ENCODE results near the gene LYST.
"Not testable (repeated sequence)": the region's sequence is repeated elsewhere in the genome, so short reads cannot be mapped to it uniquely, and the experiment has no call there.

LYST gene

DNA sequence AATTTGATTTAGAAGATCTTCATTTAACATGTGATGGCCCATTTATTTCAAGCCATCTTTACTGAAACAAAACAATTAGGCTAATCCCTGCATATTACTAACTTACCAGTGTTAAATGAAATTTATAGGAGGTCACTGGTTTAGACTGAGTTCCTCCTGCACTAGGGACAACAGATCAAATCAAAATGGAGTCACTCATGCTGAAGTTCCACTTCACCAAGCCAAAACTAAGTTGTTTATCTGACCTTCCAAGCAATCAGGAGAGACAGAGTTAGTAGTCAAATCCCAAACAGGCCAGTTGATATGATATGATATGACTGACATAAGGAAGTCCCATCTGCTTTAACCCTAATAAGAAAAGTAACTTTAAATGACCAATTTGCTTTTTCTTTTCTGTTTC lies 4.8 kb downstream of the LYST start:
- no peak for DNase-seq (ENCODE audit: low read depth in 2 of 2)

DNA sequence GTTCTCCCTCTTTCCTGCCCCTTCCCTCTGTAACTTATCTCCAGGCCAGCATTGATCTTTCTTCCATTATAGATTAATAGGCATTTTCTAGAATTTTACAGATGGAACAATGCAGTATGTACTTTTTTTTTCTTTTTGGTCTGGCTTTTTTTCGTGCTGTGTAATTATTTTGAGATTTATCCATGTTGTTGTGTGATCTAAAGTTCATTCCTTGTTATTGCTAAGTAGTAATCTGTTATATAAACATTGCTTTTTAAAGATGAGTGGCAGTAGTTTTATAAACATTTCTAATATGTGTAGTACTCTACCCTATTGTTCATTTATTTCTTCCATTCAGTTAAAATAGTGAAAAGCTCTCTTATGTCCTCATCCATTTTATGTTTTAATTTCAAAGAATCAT lies 5.9 kb downstream of the LYST start:
- DNase-seq (ENCODE audit: low read depth in 2 of 2) = no peak

GRCh38 chr1:235859789-235860188 lies 6.9 kb downstream of the LYST start:
- no peak for DNase-seq (ENCODE audit: low read depth in 2 of 2)

DNA sequence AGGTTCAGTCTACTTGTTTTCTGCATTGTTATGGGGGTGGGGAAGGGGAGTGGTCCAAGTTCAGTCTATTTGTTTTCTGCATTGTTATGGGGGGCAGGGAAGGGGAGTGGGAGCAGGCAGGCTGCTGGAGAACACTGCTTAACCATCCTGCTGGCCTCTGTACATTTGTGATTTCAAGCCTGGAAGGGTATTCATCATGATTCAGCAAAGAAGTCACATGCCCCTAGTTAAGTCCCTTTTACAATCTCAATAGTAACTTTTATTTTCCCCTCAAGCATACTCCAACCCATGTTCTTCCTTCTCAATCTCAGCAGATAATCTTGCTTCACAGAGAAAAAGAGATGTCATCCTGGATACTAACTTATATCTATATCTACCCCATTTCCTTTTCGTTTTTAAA lies 7.9 kb downstream of the LYST start:
- DNase-seq (ENCODE audit: low read depth in 2 of 2) = no peak

DNA sequence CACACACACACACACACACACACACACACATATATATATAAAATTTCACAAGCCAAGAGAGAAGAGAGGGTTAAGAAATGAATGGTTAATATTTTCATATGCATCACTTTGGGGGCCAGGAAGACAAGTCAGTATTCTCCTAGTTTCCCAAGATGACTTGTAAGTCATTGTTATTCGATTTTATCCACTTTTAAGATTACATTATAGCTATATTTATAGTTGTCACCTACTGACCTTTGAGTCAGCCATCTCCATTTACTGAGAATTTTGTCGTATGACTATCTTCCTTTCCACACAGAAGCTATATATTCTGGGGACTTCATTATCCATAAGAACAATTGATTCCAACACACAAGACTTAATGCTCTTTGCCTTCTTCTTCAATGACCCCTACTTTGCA lies 8.9 kb downstream of the LYST start:
- DNase-seq (ENCODE audit: low read depth in 2 of 2) = no peak

- DNase-seq (ENCODE audit: low read depth in 2 of 2) = no peak
Observed at GRCh38 chr1:235855811-235856429, 10.8 kb downstream of the LYST start.

DNA sequence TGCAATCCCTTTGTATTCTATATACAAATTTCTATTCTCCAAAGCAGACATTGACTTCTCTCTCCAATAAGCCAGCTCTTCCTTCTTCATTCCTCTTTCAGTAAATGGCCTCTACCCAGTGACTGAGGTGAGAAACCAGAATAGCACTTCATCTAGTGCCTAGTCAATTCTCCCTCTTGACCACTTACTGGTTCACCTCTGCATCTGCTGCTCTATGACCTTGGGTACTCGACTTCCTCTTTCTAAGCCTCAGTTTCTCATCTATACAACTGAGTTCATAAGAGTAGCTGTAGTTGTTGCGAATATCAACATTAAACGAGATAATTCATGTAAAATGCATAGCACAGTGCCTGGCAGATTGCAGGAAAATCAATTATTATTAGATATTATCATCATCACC lies 12.4 kb downstream of the LYST start:
- DNase-seq (ENCODE audit: low read depth in 2 of 2) = no peak

DNA sequence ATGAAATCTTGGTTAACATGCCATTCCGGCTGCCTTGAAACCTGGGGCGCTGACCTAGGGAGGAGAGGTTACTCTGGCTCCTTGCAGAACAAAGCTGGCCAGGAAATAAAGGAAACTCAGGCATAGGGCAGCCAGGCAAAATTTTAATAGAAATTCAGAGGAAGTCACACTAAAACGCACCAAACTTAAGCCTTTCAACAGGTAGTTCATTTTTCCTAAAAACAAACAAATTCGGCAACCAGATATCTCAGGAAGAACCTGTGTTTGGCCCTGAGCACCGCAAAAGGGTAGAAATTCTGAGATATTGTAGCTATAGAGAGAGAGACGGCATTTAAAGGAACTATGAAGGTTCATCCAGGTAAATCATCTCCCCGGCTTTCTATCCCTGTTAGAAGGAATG lies 13.1 kb downstream of the LYST start:
- DNase-seq (ENCODE audit: low read depth in 2 of 2) = no peak

DNA sequence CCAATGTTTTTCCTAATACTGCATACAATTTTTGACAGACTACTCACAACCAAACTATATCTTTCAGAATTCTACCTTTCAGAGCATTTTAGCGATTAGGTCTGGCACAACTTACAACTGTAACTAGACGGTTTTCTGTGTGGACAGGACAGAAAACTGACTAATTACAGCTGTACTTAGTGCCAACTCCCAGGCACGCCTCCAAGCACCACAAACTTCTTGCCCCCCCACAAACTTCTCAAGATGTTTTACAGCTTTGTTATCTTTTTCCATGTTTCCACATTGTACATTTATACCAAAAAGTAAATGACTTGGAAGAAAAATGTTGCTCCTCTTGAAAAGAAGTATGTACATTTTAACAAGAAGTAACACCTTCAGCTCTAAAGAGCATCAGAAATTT lies 13.8 kb downstream of the LYST start:
- no peak for DNase-seq (ENCODE audit: low read depth in 2 of 2)

- no peak for DNase-seq (ENCODE audit: low read depth in 2 of 2)
Observed at GRCh38 chr1:235851939-235852338, 14.8 kb downstream of the LYST start.

- not testable (repeated sequence) for DNase-seq (ENCODE audit: low read depth in 2 of 2)
Observed at GRCh38 chr1:235848251-235848650, 18.5 kb downstream of the LYST start.

- not testable (repeated sequence) for DNase-seq (ENCODE audit: low read depth in 2 of 2)
Observed at GRCh38 chr1:235845656-235846107, 21.0 kb downstream of the LYST start.

- no peak for DNase-seq (ENCODE audit: low read depth in 2 of 2)
Observed at GRCh38 chr1:235844776-235845175, 21.9 kb downstream of the LYST start.

DNA sequence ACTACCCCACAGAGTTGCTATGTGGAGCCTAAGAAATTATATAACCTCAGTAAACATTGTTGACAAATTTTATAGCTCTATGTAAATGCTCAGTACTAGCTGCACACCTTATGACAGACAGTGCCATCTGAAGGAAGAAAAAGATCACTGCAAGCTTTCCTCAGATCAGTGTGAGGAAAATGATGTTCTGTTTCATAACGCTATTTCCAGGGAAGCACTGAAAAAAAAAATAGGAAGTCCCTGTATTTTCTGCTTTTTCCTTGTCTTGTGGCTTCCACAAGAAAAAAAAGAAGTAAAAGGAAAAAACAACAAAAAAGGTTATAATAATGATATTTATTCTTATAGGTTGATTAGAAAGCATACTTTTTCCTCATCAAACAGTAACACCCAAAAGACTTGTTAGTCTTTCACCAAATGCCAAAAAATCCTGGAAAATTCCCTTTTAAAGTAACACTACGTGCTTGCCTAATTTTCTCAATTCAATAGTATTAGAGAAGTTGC lies 23.2 kb downstream of the LYST start:
- no peak for DNase-seq (ENCODE audit: low read depth in 2 of 2)

DNA sequence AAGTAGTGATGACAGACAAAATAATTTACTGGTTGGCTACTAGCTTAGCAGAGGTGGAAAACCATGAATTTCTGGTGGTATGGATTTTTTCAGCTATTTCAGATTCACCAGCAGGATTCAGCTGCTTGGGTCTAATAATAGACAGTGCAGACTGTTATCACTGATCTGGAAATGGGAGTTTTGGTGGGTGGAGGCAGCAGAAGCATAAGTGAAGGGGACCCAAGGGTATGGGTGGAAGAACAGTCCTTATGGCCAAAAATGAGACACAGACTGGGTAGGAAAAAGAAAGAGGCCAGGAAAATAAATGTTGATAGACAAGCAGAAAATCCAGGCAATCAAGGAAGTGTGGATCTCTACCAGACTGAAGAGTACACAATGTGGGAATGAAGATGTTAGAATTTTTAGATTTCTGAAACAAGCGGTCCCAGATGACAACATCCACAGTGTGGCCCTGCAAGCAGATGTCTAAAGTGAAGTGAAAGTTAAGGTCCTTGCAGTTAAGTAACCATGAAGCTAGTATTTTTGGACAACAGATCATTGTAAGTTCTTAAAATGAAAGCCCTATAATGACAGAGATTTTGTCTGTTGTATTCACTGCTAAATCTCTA lies 24.7 kb downstream of the LYST start:
- DNase-seq (ENCODE audit: low read depth in 2 of 2) = no peak

DNA sequence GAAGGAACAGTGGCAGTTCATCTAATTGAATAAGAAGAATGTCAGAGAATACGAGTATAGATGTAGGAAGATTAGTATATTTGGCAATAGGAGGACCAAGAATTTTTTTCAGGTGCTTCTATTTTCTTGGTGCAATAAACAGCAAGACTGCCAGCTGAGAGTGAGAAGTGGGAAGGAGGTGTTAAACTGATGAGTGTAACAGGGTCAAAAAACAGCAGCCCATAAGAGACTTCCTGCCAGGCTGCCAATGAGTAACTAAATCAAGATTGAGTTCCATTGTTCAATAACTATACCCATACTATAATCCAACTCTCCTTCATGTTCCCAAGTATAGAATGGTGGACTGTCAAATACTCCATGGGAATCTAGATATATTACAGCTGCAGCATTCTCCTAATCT lies 28.7 kb downstream of the LYST start:
- no peak for DNase-seq (ENCODE audit: low read depth in 2 of 2)

DNA sequence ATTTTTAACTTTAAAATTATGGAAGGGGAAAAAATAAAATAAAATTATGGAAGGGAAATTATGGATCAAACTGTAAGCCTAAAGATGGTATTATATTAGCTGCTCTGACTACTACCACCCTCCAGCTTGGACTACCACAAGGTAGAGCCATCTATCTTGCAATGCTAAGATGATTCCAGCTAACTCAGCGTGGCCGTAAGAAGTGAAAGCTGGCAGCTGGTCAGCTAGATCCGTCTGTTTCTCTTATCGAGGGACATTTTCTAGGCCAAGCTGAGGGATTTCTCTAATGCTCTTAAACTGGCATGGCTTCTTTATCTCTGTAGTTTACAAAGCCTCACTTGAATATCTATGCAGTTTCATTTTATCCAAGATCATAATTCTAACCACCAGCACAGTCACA lies 31.5 kb downstream of the LYST start:
- DNase-seq (ENCODE audit: low read depth in 2 of 2) = no peak

DNA sequence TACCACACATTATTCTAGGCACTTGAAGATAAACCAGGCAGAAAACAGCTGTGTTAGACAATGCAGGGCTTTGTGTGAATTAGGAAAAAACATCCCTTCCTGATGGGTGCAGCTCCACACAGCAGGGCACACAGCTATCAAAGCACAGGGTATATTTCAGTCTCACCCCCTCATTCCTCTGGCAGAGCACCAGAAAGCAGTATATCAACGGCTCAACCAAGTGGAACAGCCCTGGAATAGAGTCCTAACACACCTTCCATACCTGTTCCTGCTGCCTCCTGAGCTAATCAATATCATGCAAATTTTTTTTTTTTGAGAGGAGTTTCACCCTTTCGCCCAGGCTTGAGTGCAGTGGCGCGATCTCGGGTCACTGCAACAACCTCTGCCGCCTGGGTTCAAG lies 32.1 kb downstream of the LYST start:
- DNase-seq (ENCODE audit: low read depth in 2 of 2) = no peak

- no peak for DNase-seq (ENCODE audit: low read depth in 2 of 2)
Observed at GRCh38 chr1:235832011-235832410, 34.7 kb downstream of the LYST start.

- DNase-seq (ENCODE audit: low read depth in 2 of 2) = no peak
Observed at GRCh38 chr1:235831148-235831547, 35.6 kb downstream of the LYST start.

DNA sequence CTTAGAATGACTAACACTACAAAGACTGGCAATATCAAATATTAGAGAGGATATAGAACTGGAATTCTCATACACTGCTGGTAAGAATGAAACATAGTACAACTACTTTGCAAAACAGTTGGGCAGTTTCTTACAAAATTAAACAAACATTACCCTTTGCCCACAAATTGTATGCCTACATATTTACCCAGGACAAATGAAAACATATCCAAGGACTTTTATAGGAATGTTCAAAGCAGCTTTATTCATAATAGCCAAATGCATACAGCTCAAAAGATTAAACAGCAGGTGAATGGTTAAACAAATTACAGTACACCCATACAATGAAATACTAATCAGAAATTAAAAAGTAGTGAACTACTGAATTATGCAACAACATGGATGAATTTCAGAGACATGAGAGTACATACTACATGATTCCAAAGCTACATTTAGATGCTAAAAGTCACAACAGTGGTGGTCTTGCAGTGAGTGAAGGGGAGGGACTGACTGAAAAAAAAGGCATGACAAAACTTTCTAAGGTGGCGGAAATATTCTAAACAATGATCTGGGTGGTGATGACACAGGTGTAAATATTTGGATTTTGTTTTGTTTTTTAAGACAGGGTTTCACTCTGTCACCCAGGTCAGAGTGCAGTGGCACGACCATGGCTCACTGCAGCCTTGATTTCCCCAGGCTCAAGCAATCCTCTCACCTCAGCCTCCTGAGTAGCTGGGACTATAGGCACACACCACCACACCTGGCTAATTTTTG lies 40.4 kb downstream of the LYST start:
- no peak for DNase-seq (ENCODE audit: low read depth in 2 of 2)

DNA sequence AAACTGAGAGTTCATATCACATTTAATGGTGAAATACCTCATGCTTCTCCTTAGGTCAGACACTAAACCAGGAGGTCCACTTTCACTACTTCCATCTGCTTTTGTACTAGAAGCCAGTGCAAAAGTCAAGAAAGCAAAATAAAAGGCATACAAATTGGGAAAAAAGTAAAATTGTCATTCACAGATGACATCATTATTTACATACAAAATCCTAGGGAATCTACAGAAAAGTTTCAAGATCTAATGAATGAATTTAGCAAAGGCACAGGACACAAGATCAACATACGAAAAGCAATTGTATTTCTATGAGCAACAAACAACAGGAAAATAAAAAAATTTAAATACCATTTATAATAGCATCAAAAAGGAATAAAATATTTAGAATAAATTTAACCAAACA lies 41.5 kb downstream of the LYST start:
- no peak for DNase-seq (ENCODE audit: low read depth in 2 of 2)

DNA sequence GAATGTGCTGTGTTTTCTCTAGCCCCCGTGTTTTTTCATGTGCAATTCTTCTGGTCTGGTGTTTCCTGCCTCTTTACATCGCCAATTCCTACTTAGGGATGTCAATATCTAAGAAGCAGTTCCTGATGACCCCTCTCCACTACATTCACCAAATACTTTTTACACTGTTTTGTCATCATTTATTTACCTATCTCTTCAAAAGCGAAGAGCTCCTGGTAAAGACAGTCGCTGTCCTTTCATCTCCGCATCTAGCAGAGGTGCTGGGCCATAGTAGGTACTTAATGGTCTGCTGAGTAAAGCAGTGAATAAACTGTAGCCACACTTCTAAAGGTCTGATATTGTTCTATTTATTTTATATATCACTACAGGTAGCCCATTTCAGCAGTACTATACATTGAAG lies 43.0 kb downstream of the LYST start:
- DNase-seq (ENCODE audit: low read depth in 2 of 2) = no peak

All from stimulated activated CD8-positive, alpha-beta memory T cell treated with anti-CD3 and anti-CD28 coated beads, Interleukin-2, amount 100 ng/mL, for 1 hour (primary cell).